Fibroblast of villous mesenchyme (primary cell): Measurements from ENCODE around the gene CEBPA. TPM values are rescaled to one million over a fixed set of nuclear protein-coding genes. Genes with fewer than 3 reads are reported as not detected.
"Not testable (repeated sequence)": the region's sequence is repeated elsewhere in the genome, so short reads cannot be mapped to it uniquely, and the experiment has no call there.

Source experiments
- DNase-seq: peaks from one replicate; pipeline ENCODE4 v3.0.0-alpha.2; 2010; ENCODE audit warnings: low read depth
- H3K4me3 ChIP-seq: 2 replicates; pipeline ENCODE4 v1.5.1; 2011; ENCODE audit warnings: low read depth, mild to moderate bottlenecking, low read length
- total RNA-seq: library from RNA; depleted of rRNA; stranded (reverse); fragments of >200 nt; gene quantifications from 2 replicates; pipeline ENCODE4 v1.2.3, GENCODE V29; 2012
- TF ChIP-seq, protein P1 (sequence below): IDR thresholded peaks from 2 replicates; pipeline ENCODE4 v1.5.1; 2012; ENCODE audit warnings: low read depth, mild to moderate bottlenecking, low read length; ENCODE audit not compliant: insufficient read depth

CEBPA gene
- total RNA-seq, 1 donor = under 0.01 TPM

DNA sequence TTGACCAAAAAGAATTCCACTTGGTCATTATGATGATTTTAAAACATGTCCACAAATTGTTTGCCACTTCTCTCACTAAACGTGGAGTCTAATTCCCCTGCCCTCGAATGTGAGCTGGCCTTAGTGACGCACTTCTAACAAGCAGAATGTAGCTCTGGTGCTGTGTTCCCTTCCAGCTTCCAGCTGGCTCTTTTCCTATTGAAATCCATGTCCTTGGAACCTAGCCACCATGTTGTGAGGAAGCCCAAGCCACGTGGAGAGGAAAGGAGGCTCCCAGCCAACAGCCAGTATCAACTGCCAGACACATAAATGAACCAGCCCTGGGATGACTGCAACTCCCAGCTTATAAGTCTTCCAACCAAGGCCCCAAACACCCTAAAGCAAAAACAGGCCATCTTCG lies 23.6 kb upstream of the CEBPA start:
- no peak for DNase-seq
- TF ChIP-seq, protein P1, sequence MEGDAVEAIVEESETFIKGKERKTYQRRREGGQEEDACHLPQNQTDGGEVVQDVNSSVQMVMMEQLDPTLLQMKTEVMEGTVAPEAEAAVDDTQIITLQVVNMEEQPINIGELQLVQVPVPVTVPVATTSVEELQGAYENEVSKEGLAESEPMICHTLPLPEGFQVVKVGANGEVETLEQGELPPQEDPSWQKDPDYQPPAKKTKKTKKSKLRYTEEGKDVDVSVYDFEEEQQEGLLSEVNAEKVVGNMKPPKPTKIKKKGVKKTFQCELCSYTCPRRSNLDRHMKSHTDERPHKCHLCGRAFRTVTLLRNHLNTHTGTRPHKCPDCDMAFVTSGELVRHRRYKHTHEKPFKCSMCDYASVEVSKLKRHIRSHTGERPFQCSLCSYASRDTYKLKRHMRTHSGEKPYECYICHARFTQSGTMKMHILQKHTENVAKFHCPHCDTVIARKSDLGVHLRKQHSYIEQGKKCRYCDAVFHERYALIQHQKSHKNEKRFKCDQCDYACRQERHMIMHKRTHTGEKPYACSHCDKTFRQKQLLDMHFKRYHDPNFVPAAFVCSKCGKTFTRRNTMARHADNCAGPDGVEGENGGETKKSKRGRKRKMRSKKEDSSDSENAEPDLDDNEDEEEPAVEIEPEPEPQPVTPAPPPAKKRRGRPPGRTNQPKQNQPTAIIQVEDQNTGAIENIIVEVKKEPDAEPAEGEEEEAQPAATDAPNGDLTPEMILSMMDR = no peak

DNA sequence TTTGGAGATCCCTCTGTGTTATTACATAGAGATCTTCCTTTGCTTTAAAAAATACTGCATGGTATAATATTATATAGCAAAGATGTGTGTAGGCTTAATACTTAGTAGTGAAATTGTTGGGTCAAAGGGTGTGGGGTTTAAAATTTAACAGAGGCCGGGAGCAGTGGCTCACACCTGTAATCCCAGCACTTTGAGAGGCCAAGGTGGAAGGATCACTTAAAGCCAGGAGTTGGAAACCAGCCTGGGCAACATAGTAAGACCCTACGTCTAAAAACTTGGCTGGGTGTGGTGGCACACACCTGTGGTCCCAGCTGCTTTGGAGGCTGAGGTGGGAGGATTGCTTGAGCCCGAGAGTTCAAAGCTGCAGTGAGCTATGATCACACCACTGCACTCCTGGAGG lies 22.3 kb upstream of the CEBPA start:
- no peak overlapping the region for H3K4me3 ChIP-seq
- TF ChIP-seq, protein P1 = no peak
- DNase-seq = no peak

More for the DNA sequence above, 23.6 kb upstream of the CEBPA start:
- H3K4me3 ChIP-seq = no peak overlapping the region

DNA sequence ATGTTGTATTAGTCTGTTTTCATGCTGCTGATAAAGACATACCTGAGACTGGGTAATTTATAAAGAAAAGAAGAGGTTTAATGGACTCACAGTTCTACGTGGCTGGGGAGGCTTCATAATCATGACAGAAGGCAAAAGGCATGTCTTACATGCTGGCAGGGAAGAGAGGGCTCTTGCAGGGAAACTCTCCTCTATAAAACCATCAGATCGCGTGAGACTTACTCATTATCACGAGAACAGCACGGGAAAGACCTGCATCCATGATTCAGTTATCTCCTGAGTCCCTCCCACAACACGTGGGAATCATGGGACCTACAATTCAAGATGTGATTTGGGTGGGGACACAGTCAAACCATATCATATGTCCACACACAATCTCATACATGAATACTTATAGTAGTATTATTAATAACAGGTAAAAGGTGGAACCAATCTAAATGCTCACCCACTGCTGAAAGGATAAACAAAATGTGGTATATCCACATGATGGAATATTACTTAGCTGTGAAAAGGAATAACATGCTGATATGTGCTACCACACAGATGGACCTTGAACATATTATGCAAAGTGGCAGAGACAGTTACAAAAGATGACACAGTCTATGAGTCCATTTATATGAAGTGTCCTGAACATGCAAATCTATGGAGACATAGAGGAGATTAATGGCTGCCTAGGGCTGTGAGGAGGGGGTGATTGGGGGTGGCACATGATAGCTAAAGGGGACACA lies 20.9 kb upstream of the CEBPA start:
- no peak for DNase-seq
- TF ChIP-seq, protein P1 = no peak

DNA sequence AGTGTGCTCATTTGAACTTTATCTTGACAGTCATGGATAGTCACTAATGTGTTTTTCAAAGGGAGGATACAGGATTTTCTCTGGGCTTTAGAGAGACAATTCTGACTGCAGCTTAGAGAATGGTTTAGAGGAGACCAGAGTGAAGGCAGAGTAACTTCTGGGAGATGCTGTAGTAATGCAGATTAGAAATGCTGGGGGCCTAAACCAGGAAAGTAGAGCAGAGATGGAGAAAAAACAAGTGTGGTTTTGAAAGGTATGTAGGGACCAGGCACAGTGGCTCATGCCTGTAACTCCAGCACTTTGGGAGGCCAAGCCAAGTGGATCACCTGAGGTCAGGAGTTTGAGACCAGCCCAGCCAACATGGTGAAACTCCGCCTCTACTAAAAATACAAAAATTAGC lies 18.3 kb upstream of the CEBPA start:
- DNase-seq = no peak
- no peak overlapping the region for H3K4me3 ChIP-seq
- TF ChIP-seq, protein P1 = no peak

More for the DNA sequence above, 20.9 kb upstream of the CEBPA start:
- H3K4me3 ChIP-seq = no peak overlapping the region

DNA sequence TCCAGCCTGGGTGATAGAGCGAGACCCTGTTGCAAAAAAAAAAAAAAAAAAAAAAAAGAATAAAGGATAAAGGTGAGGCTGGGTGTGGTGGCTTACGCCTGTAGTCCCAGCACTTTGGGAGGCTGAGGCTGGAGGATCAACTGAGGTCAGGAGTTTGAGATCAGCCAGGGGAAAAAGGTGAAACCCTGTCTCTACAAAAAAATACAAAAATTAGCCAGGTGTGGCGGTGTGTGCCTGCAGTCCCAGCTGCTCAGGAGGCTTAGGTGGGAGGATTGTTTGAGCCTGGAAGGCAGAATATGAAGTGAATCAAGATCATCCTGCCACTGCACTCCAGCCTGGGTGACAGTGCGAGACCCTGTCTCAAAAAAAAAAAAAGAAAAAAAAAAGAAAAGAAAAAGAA lies 15.7 kb upstream of the CEBPA start:
- H3K4me3 ChIP-seq, DNase-seq: not testable (repeated sequence)

DNA sequence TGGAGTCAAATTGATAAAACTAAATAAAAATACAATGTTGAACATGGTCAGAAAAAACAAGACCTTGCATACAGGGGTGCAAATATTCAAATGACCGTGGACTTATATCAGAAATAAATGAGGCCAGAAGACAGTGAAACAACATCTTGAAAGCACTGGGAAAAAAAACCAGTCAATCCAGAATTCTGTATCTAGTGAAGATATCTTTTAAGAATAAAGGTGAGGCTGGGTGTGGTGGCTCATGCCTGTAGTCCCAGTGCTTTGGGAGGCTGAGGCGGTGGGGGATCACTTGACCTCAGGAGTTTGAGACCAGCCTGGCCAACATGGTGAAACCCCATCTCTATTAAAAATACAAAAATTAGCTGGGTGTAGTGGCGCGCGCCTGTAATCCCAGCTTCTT lies 15.2 kb upstream of the CEBPA start:
- TF ChIP-seq, protein P1 = no peak
- DNase-seq = no peak
- no peak overlapping the region for H3K4me3 ChIP-seq

DNA sequence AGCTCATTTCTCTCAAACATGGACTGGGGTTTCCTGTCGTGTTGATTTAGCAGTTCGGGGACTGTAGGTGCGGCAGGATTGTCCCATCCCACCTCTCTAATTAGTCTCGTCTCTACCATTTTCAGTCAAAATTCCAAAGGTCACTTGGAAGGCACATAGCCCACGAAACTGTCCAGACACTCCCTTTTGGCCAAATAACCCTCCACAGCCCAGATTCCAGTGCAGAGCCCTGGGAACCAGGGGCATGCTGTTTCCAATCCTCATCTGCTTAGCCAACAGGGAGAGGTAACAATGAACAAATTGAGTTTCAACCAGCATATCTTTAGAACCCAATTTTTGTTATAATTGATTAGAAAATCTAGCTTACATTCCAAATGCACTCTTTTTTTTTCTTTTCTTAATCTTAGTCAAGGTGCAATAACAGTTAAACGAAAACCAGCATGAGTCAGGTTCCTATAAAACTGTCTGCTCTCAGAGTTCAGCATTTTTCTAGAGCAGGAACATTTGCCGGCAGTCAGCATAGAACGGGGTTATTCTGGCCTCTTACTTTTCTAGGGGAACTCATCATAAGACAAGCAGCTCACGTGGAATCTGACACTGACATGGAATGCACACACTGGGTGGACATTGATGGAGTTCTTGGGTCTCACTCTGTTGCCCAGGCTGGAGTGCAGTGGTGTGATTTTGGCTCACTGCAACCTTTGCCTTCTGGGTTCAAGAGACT lies 14.4 kb upstream of the CEBPA start:
- H3K4me3 ChIP-seq = no peak overlapping the region
- TF ChIP-seq, protein P1 = no peak
- DNase-seq = no peak

DNA sequence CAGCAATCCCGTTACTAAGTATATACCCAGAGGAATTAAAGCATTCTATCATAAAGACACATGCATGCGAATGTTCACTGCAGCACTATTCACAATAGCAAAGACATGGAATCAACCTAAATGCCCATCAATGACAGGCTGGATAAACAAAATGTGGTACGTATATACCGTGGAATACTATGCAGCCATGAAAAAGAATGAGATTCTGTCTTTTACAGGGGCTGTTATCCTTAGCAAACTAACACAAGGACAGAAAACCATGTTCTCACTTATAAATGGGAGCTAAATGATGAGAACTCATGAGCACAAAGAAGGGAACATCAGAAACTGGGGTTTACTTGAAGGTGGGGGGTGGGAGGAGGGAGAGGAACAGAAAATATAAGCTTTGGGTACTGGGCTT lies 10.5 kb upstream of the CEBPA start:
- DNase-seq = not testable (repeated sequence)

More for the DNA sequence above, 10.5 kb upstream of the CEBPA start:
- not testable (repeated sequence) for H3K4me3 ChIP-seq
